Measurements from ENCODE around the gene ARMC8. TPM values are rescaled to one million over a fixed set of nuclear protein-coding genes. Genes with fewer than 3 reads are reported as not detected.

ARMC8 gene
- total and polyA plus RNA-seq, 2 of the 8 experiments (the other 6 are each of a cell fraction or from before 2014, with no cell fraction given) = 47.3 to 58.5 TPM

GRCh38 chr3:138308783-138309182, 121.7 kb downstream of the ARMC8 start:
- Histone ChIP-seq H2BK15ac (ENCODE audit: low read length) (no peak overlapping the region), H3K4me2 (ENCODE audit: insufficient read depth in 1 of 2, low read depth in 2 of 2, low read length in 2 of 2) (no peak overlapping the region), H2AK5ac (ENCODE audit: low read depth, low read length) (no peak overlapping the region), H2AFZ (ENCODE audit: low read length) (no peak overlapping the region), H3K4me3 (ENCODE audit: extremely low read depth in 1 of 4, insufficient read depth in 2 of 4, low read depth in 3 of 4, low read length in 4 of 4) (no peak overlapping the region), H3K23me2 (ENCODE audit: low read depth, low read length) (no peaks in the 10 kb centered on the region), H3K23ac (ENCODE audit: insufficient read length) (no peak overlapping the region), H2BK120ac (replicated peaks; ENCODE audit: low read depth, low read length) (no peak overlapping the region), H4K8ac (ENCODE audit: extremely low read depth, insufficient read depth, low read length) (no peak overlapping the region), H2BK12ac (ENCODE audit: low read depth, low read length) (no peak overlapping the region), H2BK5ac (ENCODE audit: low read depth, low read length) (no peak overlapping the region), H3K4ac (replicated peaks; ENCODE audit: insufficient read length, low read depth, low read length) (no peak overlapping the region), H3K27ac (ENCODE audit: low read depth, low read length) (no peak overlapping the region), H4K91ac (replicated peaks; ENCODE audit: insufficient read length, low read length) (no peak overlapping the region), H3K79me2 (ENCODE audit: control insufficient read depth in 1 of 2, insufficient read depth in 2 of 2, low read length in 2 of 2) (no peaks in the 10 kb centered on the region), H3K9ac (replicated peaks in 1 of 4; ENCODE audit: extremely low read depth in 1 of 4, low read depth in 3 of 4, low read length in 3 of 4) (no peak overlapping the region), H3K56ac (replicated peaks; ENCODE audit: insufficient read length, low read depth, low read length) (no peak overlapping the region), H3K36me3 (ENCODE audit: control insufficient read depth in 2 of 4, insufficient read depth in 4 of 4, low read length in 3 of 4) (no peaks in the 10 kb centered on the region), H4K20me1 (replicated peaks in 1 of 2; ENCODE audit: control insufficient read depth in 1 of 2, insufficient read depth in 2 of 2, low read length in 2 of 2) (peaks cover 0 to 3% of the 10 kb centered on the region in 2 experiments), H3K9me3 (ENCODE audit: insufficient read depth in 2 of 2, low read depth in 1 of 2, low read length in 1 of 2) (no peaks in the 10 kb centered on the region; a peak in 2 of 4 replicates), H3K4me1 (replicated peaks in 1 of 4; ENCODE audit: control insufficient read depth in 3 of 4, insufficient read depth in 4 of 4, low read length in 3 of 4) (no peaks in the 10 kb centered on the region), H3K27me3 (replicated peaks in 1 of 4; ENCODE audit: control insufficient read depth in 3 of 4, extremely low read depth in 1 of 4, insufficient read depth in 3 of 4, low read length in 3 of 4) (no peaks in the 10 kb centered on the region), H4K5ac (ENCODE audit: insufficient read length, low read depth, low read length) (no peak overlapping the region), H2BK20ac (ENCODE audit: low read length) (no peak overlapping the region), H3K18ac (ENCODE audit: extremely low read depth, low read length) (no peak overlapping the region), H3K79me1 (ENCODE audit: low read depth, low read length) (no peaks in the 10 kb centered on the region), H3K14ac (ENCODE audit: insufficient read length) (no peak overlapping the region)
- POLR2A ChIA-PET (ENCODE audit: partially characterized antibody) = no interaction called here
- CTCF ChIA-PET (ENCODE audit: partially characterized antibody) = interaction anchor here (0.6 to 0.9 kb wide), 3 partner anchors 24 to 267 kb away, joined by 3 read pairs; no protein-coding TSS in a partner anchor
- no peak for DNase-seq (ENCODE audit: low read depth in 1 of 2, low spot score in 2 of 2)
- TF ChIP-seq TAF7 (optimal IDR thresholded peaks at IDR 0.05; ENCODE audit: borderline replicate concordance, low read depth, low read length) = no peak
- no peak for TF ChIP-seq RXRA (IDR thresholded peaks at IDR 0.05; ENCODE audit: insufficient read depth, low read depth, low read length)
- TF ChIP-seq GTF2F1 (IDR thresholded peaks at IDR 0.05; ENCODE audit: borderline replicate concordance, low read depth, low read length) = no peak
- no peak for TF ChIP-seq HDAC6 (IDR thresholded peaks at IDR 0.05; ENCODE audit: low read depth, low read length)
- TF ChIP-seq SP2 (IDR thresholded peaks at IDR 0.05; ENCODE audit: low read length) = no peak
- no peak for TF ChIP-seq ZNF274 (IDR thresholded peaks at IDR 0.05; ENCODE audit: borderline replicate concordance, extremely low read depth, low read length)
- no peak for TF ChIP-seq SIRT6 (IDR thresholded peaks at IDR 0.05; ENCODE audit: low read length)
- no peak for TF ChIP-seq KDM5A (IDR thresholded peaks at IDR 0.05; ENCODE audit: low read length)
- no peak for TF ChIP-seq MAFK (IDR thresholded peaks at IDR 0.05; ENCODE audit: low read depth, low read length)
- FAIRE-seq = no peak

All from H1 (cell line).